NCI-H345 (cell line): ENCODE results near the gene NXF3.
"Not testable (repeated sequence)": the region's sequence is repeated elsewhere in the genome, so short reads cannot be mapped to it uniquely, and the experiment has no call there.

Experiments
- DNase-seq: peaks from one replicate; lab custom pipeline; 2025; lab: John Stamatoyannopoulos, UW

Gene NXF3

GRCh38 chrX:103092942-103093341 is at the start of gene NXF3:
Gene NXF3 (minus strand): TSS chrX:103093143. CDS start chrX:103093023, 120 bp downstream.
- no peak for DNase-seq

GRCh38 chrX:103136528-103136927 is 43.6 kb upstream of the NXF3 start:
- not testable (repeated sequence) for DNase-seq

GRCh38 chrX:103124284-103124683 is 31.3 kb upstream of the NXF3 start:
- no peak for DNase-seq

- DNase-seq, result no peak
Observed at GRCh38 chrX:103120748-103121147, 27.8 kb upstream of the NXF3 start.

- DNase-seq, result not testable (repeated sequence)
Observed at GRCh38 chrX:103116970-103117369, 24.0 kb upstream of the NXF3 start.

- DNase-seq, result not testable (repeated sequence)
Observed at GRCh38 chrX:103109497-103109896, 16.6 kb upstream of the NXF3 start.

- DNase-seq, result no peak
Observed at GRCh38 chrX:103107836-103108235, 14.9 kb upstream of the NXF3 start.

- DNase-seq, result not testable (repeated sequence)
Observed at GRCh38 chrX:103107227-103107737, 14.3 kb upstream of the NXF3 start.

GRCh38 chrX:103104370-103104769 is 11.4 kb upstream of the NXF3 start:
- not testable (repeated sequence) for DNase-seq

GRCh38 chrX:103103866-103104265 is 10.9 kb upstream of the NXF3 start:
- DNase-seq, result not testable (repeated sequence)

- no peak for DNase-seq
Observed at GRCh38 chrX:103101299-103102042, 8.5 kb upstream of the NXF3 start.

- no peak for DNase-seq
Observed at GRCh38 chrX:103100484-103100883, 7.5 kb upstream of the NXF3 start.

GRCh38 chrX:103099691-103100090 is 6.7 kb upstream of the NXF3 start:
- no peak for DNase-seq

GRCh38 chrX:103098488-103098887 is 5.5 kb upstream of the NXF3 start:
- no peak for DNase-seq

GRCh38 chrX:103081051-103081450 is 11.9 kb downstream of the NXF3 start:
- no peak for DNase-seq

GRCh38 chrX:103073467-103073866 is 19.5 kb downstream of the NXF3 start:
- no peak for DNase-seq

- no peak for DNase-seq
Observed at GRCh38 chrX:103066606-103067005, 26.3 kb downstream of the NXF3 start.

GRCh38 chrX:103063918-103064434 is 29.0 kb downstream of the NXF3 start, which contains the start of gene BEX1:
Gene BEX1 (minus strand): TSS chrX:103064171. CDS start chrX:103063274, 897 bp downstream.
- DNase-seq, result peak; percentile 87

GRCh38 chrX:103063191-103063845 is 29.6 kb downstream of the NXF3 start:
- DNase-seq, result peak; percentile 43

- no peak for DNase-seq
Observed at GRCh38 chrX:103061486-103061885, 31.5 kb downstream of the NXF3 start.

GRCh38 chrX:103056902-103057301 is 36.0 kb downstream of the NXF3 start:
- no peak for DNase-seq

GRCh38 chrX:103052625-103053024 is 40.3 kb downstream of the NXF3 start:
- DNase-seq, result no peak

GRCh38 chrX:103051260-103051789 is 41.6 kb downstream of the NXF3 start:
- DNase-seq, result no peak
